Spleen (tissue), 13 donors: ENCODE measurements around the gene AZU1. TPM values are rescaled to one million over a fixed set of nuclear protein-coding genes. Genes with fewer than 3 reads are reported as not detected.
A peak's percentile ranks its signal among the peaks of the same experiment; 100 is the strongest.

Source experiments
- DNase-seq: peaks from one replicate; pipeline ENCODE4 v3.0.0-alpha.2; 2020
- H3K27ac ChIP-seq, 8 donors: fragments of 200-600 bp; sonication (generic) in 7 of 8; 1 replicate in 4 of 8; 2 replicates in 4 of 8; pipeline versions ENCODE4 v1.5.0 to v1.8.0; 2016 to 2021; ENCODE audit warnings: inconsistent platforms in 4 of 8, mild to moderate bottlenecking in 4 of 8, moderate library complexity in 1 of 8
- H3K27me3 ChIP-seq, 7 donors: fragments of 200-600 bp; sonication (generic) in 6 of 7; replicated peaks in 1 of 7; 1 replicate in 4 of 7; 2 replicates in 3 of 7; pipeline versions ENCODE4 v1.5.0 to v1.8.0; 2016 to 2021; ENCODE audit warnings: inconsistent platforms in 3 of 7, mild to moderate bottlenecking in 1 of 7
- H3K36me3 ChIP-seq, 6 donors: fragments of 200-600 bp; sonication (generic) in 5 of 6; 1 replicate in 4 of 6; 2 replicates in 2 of 6; pipeline versions ENCODE4 v1.5.0 to v1.8.0; 2016 to 2021; ENCODE audit warnings: inconsistent platforms in 2 of 6
- H3K4me1 ChIP-seq, 6 donors: fragments of 200-600 bp; sonication (generic) in 5 of 6; 1 replicate in 3 of 6; 2 replicates in 3 of 6; pipeline versions ENCODE4 v1.5.0 to v1.8.0; 2016 to 2021; ENCODE audit warnings: inconsistent platforms in 3 of 6
- H3K4me3 ChIP-seq, 8 donors: fragments of 200-600 bp; sonication (generic) in 7 of 8; 1 replicate in 4 of 8; 2 replicates in 4 of 8; pipeline versions ENCODE4 v1.5.0 to v1.8.0; 2016 to 2021; ENCODE audit warnings: inconsistent platforms in 4 of 8, mild to moderate bottlenecking in 4 of 8, moderate library complexity in 2 of 8
- H3K9me3 ChIP-seq, 8 donors: fragments of 200-600 bp; sonication (generic) in 7 of 8; 1 replicate in 4 of 8; 2 replicates in 4 of 8; pipeline versions ENCODE4 v1.5.0 to v1.8.0; 2016 to 2021; ENCODE audit warnings: inconsistent platforms in 4 of 8
- CTCF ChIP-seq, 11 experiments: fragments of 200-600 bp in 7 of 11; fragments of 450-650 bp in 4 of 11; sonication (generic) in 4 of 11; IDR thresholded peaks in 8 of 11; conservative IDR thresholded peaks in 3 of 11; 1 replicate in 7 of 11; 2 replicates in 4 of 11; pipeline versions ENCODE4 v1.4.0 to v1.8.0; 2016 to 2021; ENCODE audit warnings: antibody characterized with exemption in 11 of 11, inconsistent platforms in 4 of 11, mild to moderate bottlenecking in 1 of 11
- POLR2A ChIP-seq, 3 donors: fragments of 450-650 bp; IDR thresholded peaks; one replicate each; pipeline ENCODE4 v1.5.1; 2017; ENCODE audit warnings: antibody characterized with exemption in 3 of 3, mild to moderate bottlenecking in 1 of 3
- POLR2AphosphoS5 ChIP-seq, 3 donors: sonication (generic); formaldehyde crosslinking; IDR thresholded peaks; one replicate each; pipeline ENCODE4 v1.5.1; 2017; ENCODE audit warnings: antibody characterized with exemption in 3 of 3
- WGBS, 5 donors: extraction: QIAGEN DNeasy Blood & Tissue Kit in 3 of 5; methylation state at CpG; one replicate each; pipeline versions ENCODE4 v1.1.5 to v1.1.7; 2013 to 2018; 5-methylcytosine and 5-hydroxymethylcytosine counted together
- intact Hi-C: fragments of 100-400 bp; cut with DNase I; formaldehyde crosslinking; loops from one replicate; pipeline ENCODE4 v1.15.0; 2023; ENCODE audit warnings: low total_unique reads
- long read RNA-seq, 2 donors: transcript quantifications; one replicate each; lab custom pipeline, GENCODE V29; 2026
- polyA plus RNA-seq, 3 donors: library from polyadenylated mRNA; stranded (reverse); fragments of 200-250 nt; gene quantifications; one replicate each; pipeline ENCODE4 v1.2.1, GENCODE V29; 2013
- total RNA-seq, 7 donors: library from RNA; depleted of rRNA in 3 of 7; stranded (reverse); fragments of >200 nt in 3 of 7; fragmentation: NEBNext Ultra II Directional in 4 of 7; extraction: Animal tissue kit (Norgen Biotek cat#: 25700) in 4 of 7; gene quantifications; one replicate each; pipeline versions ENCODE4 v1.1.0 to v1.2.1, GENCODE V29; 2016 to 2021
- donor health status: healthy with polysubstance abuse.
- donor health status: DM: no; HTN: no; CAD: no; lungs with moderate emphysema.
- donor health status: DM: no; HTN: no; CAD: no.
- donor health status: Bipolar disorder and iron deficiency.
- donor health status: healthy.
- donor health status: DM: no; HTN: no; CAD: no.
- donor health status: DM: yes; HTN: yes; CAD: no.

AZU1 gene
- total RNA-seq, result 10 to 100 TPM in 3 of 7 donors, 1 to 10 TPM in 4; 3.1 to 69.7 (median 9.6) TPM
- polyA plus RNA-seq, result 1 to 10 TPM; 1.7 to 7.6 (median 4.2) TPM
- long read RNA-seq, donor 1, partial matches to known transcripts, result 0 of 3 reads
- long read RNA-seq, donor 1, other reads (novel, unspliced or antisense), result 0 of 3 reads
- long read RNA-seq, donor 2, partial matches to known transcripts, result 0 of 4 reads
- long read RNA-seq, donor 2, other reads (novel, unspliced or antisense), result 0 of 4 reads

DNA sequence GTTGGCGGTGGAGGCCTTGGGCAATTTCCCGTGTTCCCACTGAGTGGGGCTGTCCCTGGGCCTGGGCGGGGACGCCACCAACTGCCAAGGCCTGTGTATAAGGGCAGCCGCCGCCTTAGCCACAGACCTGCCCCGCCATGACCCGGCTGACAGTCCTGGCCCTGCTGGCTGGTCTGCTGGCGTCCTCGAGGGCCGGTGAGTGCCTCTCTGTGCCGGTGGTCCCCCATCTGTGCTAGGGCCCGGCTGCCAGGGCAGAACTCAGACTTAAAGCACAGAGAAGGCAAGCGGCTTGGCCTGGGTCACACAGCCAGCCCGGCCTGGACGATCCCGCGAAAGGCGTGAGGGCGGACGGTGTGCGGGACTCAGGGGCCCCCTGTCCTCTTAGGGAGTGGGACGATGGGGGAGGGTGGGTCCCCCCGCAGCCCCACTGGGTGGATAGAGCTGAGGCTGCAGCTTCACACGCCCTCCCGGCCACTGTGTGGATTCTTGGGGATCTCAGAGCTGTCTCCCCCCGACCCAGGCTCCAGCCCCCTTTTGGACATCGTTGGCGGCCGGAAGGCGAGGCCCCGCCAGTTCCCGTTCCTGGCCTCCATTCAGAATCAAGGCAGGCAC, at the start of gene AZU1:
AZU1 (plus strand) TSS at position 128 of the 612 bp plus-strand sequence; CDS start at position 138, 10 bp downstream.
- 33 to 60% (median 49%) methylated on average over 10 to 33 of the region's 33 CpGs for WGBS, 5 donors
- no peaks in the 10 kb centered on the region for H3K36me3 ChIP-seq
- H3K4me1 ChIP-seq, result peaks cover 0 to 72% (median 16%) of the 10 kb centered on the region in 6 donors
- intact Hi-C loops, result no loop called here
- H3K4me3 ChIP-seq, result no peak within 1 kb of the TSS
- peaks cover 0 to 58% (median 13%) of the 10 kb centered on the region in 7 donors for H3K27me3 ChIP-seq
- no peaks in the 10 kb centered on the region for H3K9me3 ChIP-seq
- peak; percentile 30 to 80 (median 36) for TF ChIP-seq POLR2AphosphoS5 (IDR thresholded peaks at IDR 0.05)
- no peak for TF ChIP-seq POLR2A (IDR thresholded peaks at IDR 0.05)
- peak; percentile 81 for DNase-seq
- peak within 1 kb of the TSS in 3 of 8 donors; percentile 24 to 31 (median 30) for H3K27ac ChIP-seq

- 64 to 72% (median 67%) methylated on average over 36 of the region's 36 CpGs for WGBS, 5 donors
- Histone ChIP-seq H3K27ac (peak overlapping the region in 4 of 8 donors; percentile 10 to 50 (median 28)), H3K4me3 (no peak overlapping the region), H3K9me3 (no peaks in the 10 kb centered on the region), H3K4me1 (peaks cover 0 to 30% (median 18%) of the 10 kb centered on the region in 6 donors), H3K27me3 (peaks cover 0 to 8% (median 0%) of the 10 kb centered on the region in 7 donors), H3K36me3 (no peaks in the 10 kb centered on the region)
- intact Hi-C loops, result loop anchor here (10.0 kb wide), 1 partner anchor 76 kb away; the partner anchor contains the start of genes CFD and ELANE
- DNase-seq, result no peak
- TF ChIP-seq POLR2A (IDR thresholded peaks at IDR 0.05) (no peak), POLR2AphosphoS5 (IDR thresholded peaks at IDR 0.05) (peak in 2 of 3 donors; percentile 11 to 25)
Observed at GRCh38 chr19:778910-779653, 48.6 kb upstream of the AZU1 start.

DNA sequence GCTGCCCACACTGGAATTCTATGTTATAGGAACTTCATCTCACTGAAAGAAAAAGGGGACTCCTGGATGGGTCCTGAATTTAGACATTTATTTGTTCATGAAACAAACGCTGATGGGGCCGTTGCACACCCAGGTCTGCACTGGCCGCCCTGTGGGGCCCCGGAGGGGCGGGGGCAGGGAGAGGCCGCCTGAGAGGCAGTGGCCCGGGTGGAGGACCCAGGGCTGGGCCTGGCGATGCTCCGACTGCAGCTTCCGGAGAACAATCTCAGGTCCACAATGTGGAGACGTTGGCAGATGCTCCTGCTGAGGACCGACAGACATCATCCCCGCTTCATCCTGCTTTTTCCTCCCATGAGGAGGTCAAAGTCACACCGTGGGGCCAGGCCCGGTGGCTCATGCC, 46.7 kb upstream of the AZU1 start:
- Histone ChIP-seq H3K4me1 (peaks cover 0 to 34% (median 18%) of the 10 kb centered on the region in 6 donors), H3K27ac (no peak overlapping the region), H3K4me3 (no peak overlapping the region), H3K27me3 (peaks cover 0 to 8% (median 0%) of the 10 kb centered on the region in 7 donors), H3K9me3 (no peaks in the 10 kb centered on the region), H3K36me3 (no peaks in the 10 kb centered on the region)
- DNase-seq, result no peak
- intact Hi-C loops, result loop anchor here (10.0 kb wide), 2 partner anchors 144 to 204 kb away; partner anchors contain the start of genes ARID3A and WDR18
- TF ChIP-seq CTCF (IDR thresholded peaks at IDR 0.05 in 8 of 11, conservative IDR thresholded peaks at IDR 0.05 in 3 of 11) (no peak), POLR2AphosphoS5 (IDR thresholded peaks at IDR 0.05) (no peak), POLR2A (IDR thresholded peaks at IDR 0.05) (no peak)
- 84 to 95% (median 91%) methylated on average over 10 to 15 of the region's 15 CpGs for WGBS, 5 donors

- peaks cover 0 to 8% (median 0%) of the 10 kb centered on the region in 7 donors for H3K27me3 ChIP-seq
- H3K4me1 ChIP-seq, result peaks cover 0 to 34% (median 18%) of the 10 kb centered on the region in 6 donors
- 89 to 93% (median 93%) methylated on average over 17 to 19 of the region's 19 CpGs for WGBS, 5 donors
- no peak for DNase-seq
- H3K27ac ChIP-seq, result peak overlapping the region in 4 of 8 donors; percentile 51 to 68 (median 65)
- H3K4me3 ChIP-seq, result peak overlapping the region in 1 of 8 donors; percentile 21
- intact Hi-C loops, result loop anchor here (10.0 kb wide), 2 partner anchors 143 to 203 kb away; partner anchors contain the start of genes ARID3A and WDR18
- no peaks in the 10 kb centered on the region for H3K9me3 ChIP-seq
- no peaks in the 10 kb centered on the region for H3K36me3 ChIP-seq
- TF ChIP-seq POLR2A (IDR thresholded peaks at IDR 0.05), result no peak
- TF ChIP-seq POLR2AphosphoS5 (IDR thresholded peaks at IDR 0.05), result no peak
- no peak for TF ChIP-seq CTCF (IDR thresholded peaks at IDR 0.05 in 8 of 11, conservative IDR thresholded peaks at IDR 0.05 in 3 of 11)
Observed at GRCh38 chr19:781800-782184, 45.8 kb upstream of the AZU1 start.
